IMR-90 (cell line): Measurements from ENCODE around the gene IL24. TPM values are rescaled to one million over a fixed set of nuclear protein-coding genes. Genes with fewer than 3 reads are reported as not detected.

Source experiments
- ATAC-seq: fragments of 200-7000 bp; cut with Tn5 transposase; 2 replicates; pipeline ENCODE4 v1.9.1; 2020; ENCODE audit warnings: low read depth, mild to moderate bottlenecking, moderate library complexity
- BruUV-seq: library from RNA; stranded (reverse); fragments of 400-500 nt; replicated peaks from 2 replicates; lab custom pipeline; 2021; lab: Mats Ljungman, UMichigan
- CTCF ChIA-PET: fragments of 300-600 bp; formaldehyde crosslinking; extraction: SDS; loops from one replicate; lab custom pipeline; 2021; ENCODE audit warnings: antibody characterized with exemption; lab: Yijun Ruan, JAX
- POLR2A ChIA-PET: fragments of 300-600 bp; sonication (Branson Sonifier 250); formaldehyde crosslinking; loops from one replicate; lab custom pipeline; 2022; ENCODE audit warnings: antibody characterized with exemption; ENCODE audit not compliant: unreplicated experiment; lab: Charles Lee
- DNase-seq: peaks from one replicate; pipeline ENCODE4 v3.0.0; 2013
- H2AFZ ChIP-seq: replicated peaks from 2 replicates; pipeline ENCODE3; 2013; ENCODE audit warnings: low read length, mild to moderate bottlenecking; ENCODE audit not compliant: poor library complexity
- H2AK5ac ChIP-seq: 2 replicates; pipeline ENCODE4 v1.6.1; 2013; ENCODE audit warnings: low read depth, low read length, inconsistent platforms
- H2AK9ac ChIP-seq: replicated peaks from 2 replicates; pipeline ENCODE3; 2013; ENCODE audit warnings: mild to moderate bottlenecking, low read depth, low read length, moderate library complexity; ENCODE audit not compliant: poor library complexity
- H2BK120ac ChIP-seq: 2 replicates; pipeline ENCODE4 v1.6.1; 2013; ENCODE audit warnings: low read depth, low read length, inconsistent platforms
- H2BK15ac ChIP-seq: 3 replicates; pipeline ENCODE4 v1.6.1; 2013; ENCODE audit warnings: low read depth, low read length, inconsistent platforms
- H2BK20ac ChIP-seq: 2 replicates; pipeline ENCODE4 v1.6.1; 2013; ENCODE audit warnings: low read depth, mild to moderate bottlenecking, inconsistent platforms, low read length, moderate library complexity
- H2BK5ac ChIP-seq: 2 replicates; pipeline ENCODE4 v1.6.1; 2013; ENCODE audit warnings: mild to moderate bottlenecking, low read depth, low read length, inconsistent platforms; ENCODE audit not compliant: poor library complexity, severe bottlenecking
- H3K14ac ChIP-seq: replicated peaks from 2 replicates; pipeline ENCODE4 v1.6.1; 2013; ENCODE audit warnings: low read depth, low read length, inconsistent platforms
- H3K18ac ChIP-seq: 2 replicates; pipeline ENCODE4 v1.6.1; 2013; ENCODE audit warnings: low read depth, low read length, control low read depth
- H3K23ac ChIP-seq: 2 replicates; pipeline ENCODE4 v1.6.1; 2013; ENCODE audit warnings: low read depth, low read length, inconsistent platforms
- H3K27ac ChIP-seq: 2 replicates; pipeline ENCODE4 v1.5.1; 2013; ENCODE audit warnings: mild to moderate bottlenecking, control low read depth, low read length; ENCODE audit not compliant: insufficient read depth
- H3K27me3 ChIP-seq: 2 replicates; pipeline ENCODE4 v1.6.1; 2013; ENCODE audit warnings: low read length; ENCODE audit not compliant: control insufficient read depth, insufficient read depth
- H3K36me3 ChIP-seq: 2 replicates; pipeline ENCODE4 v1.6.1; 2013; ENCODE audit warnings: low read length, mixed read lengths; ENCODE audit not compliant: control insufficient read depth, insufficient read depth
- H3K4ac ChIP-seq: 2 replicates; pipeline ENCODE4 v1.6.1; 2013; ENCODE audit warnings: low read depth, low read length, inconsistent platforms
- H3K4me1 ChIP-seq: 2 replicates; pipeline ENCODE4 v1.6.1; 2013; ENCODE audit warnings: low read length, mixed read lengths; ENCODE audit not compliant: control insufficient read depth, insufficient read depth
- H3K4me2 ChIP-seq: 2 replicates; pipeline ENCODE4 v1.6.1; 2013; ENCODE audit warnings: low read depth, mild to moderate bottlenecking, control low read depth, low read length, moderate library complexity
- H3K4me3 ChIP-seq: 2 replicates; pipeline ENCODE4 v1.5.1; 2013; ENCODE audit warnings: low read depth, mild to moderate bottlenecking, control low read depth, low read length, moderate library complexity; ENCODE audit not compliant: insufficient read depth
- H3K56ac ChIP-seq: 2 replicates; pipeline ENCODE4 v1.6.1; 2013; ENCODE audit warnings: low read length, inconsistent platforms; ENCODE audit not compliant: insufficient read depth; ENCODE audit errors: extremely low read depth
- H3K79me1 ChIP-seq, 2 experiments: 2 replicates each; pipeline ENCODE4 v1.6.1; 2013; ENCODE audit warnings: low read length in 2 of 2, inconsistent platforms in 1 of 2, low read depth in 1 of 2
- H3K9ac ChIP-seq: 2 replicates; pipeline ENCODE4 v1.6.1; 2013; ENCODE audit warnings: low read depth, low read length, control low read depth
- H3K9me1 ChIP-seq: 2 replicates; pipeline ENCODE4 v1.6.1; 2013; ENCODE audit warnings: low read length, inconsistent platforms; ENCODE audit not compliant: insufficient read depth
- H3K9me3 ChIP-seq: 2 replicates; pipeline ENCODE4 v1.6.1; 2013; ENCODE audit warnings: low read length; ENCODE audit not compliant: control insufficient read depth, insufficient read depth
- H4K20me1 ChIP-seq: 2 replicates; pipeline ENCODE4 v1.6.1; 2013; ENCODE audit warnings: low read length, inconsistent platforms; ENCODE audit not compliant: insufficient read depth
- H4K5ac ChIP-seq: 2 replicates; pipeline ENCODE4 v1.6.1; 2013; ENCODE audit warnings: mild to moderate bottlenecking, low read depth, low read length, control low read depth
- H4K8ac ChIP-seq, 2 experiments: 2 replicates each; pipeline ENCODE4 v1.6.1; 2013; ENCODE audit warnings: low read depth in 2 of 2, low read length in 2 of 2, control low read depth in 1 of 2, inconsistent platforms in 1 of 2
- H4K91ac ChIP-seq: 2 replicates; pipeline ENCODE4 v1.6.1; 2013; ENCODE audit warnings: low read depth, low read length, inconsistent platforms; ENCODE audit not compliant: insufficient read depth
- MXI1 ChIP-seq: IDR thresholded peaks from 2 replicates; pipeline ENCODE4 v1.6.1; 2012; ENCODE audit warnings: low read depth, mild to moderate bottlenecking, low read length, moderate library complexity, borderline replicate concordance
- RFX5 ChIP-seq: IDR thresholded peaks from 2 replicates; pipeline ENCODE4 v1.8.0; 2012; ENCODE audit warnings: low read depth, mild to moderate bottlenecking, low read length, moderate library complexity
- SMC3 ChIP-seq: fragments of 150-350 bp; IDR thresholded peaks from 2 replicates; pipeline ENCODE4 v1.6.1; 2016; ENCODE audit warnings: low read depth, mild to moderate bottlenecking, antibody characterized with exemption, low read length, moderate library complexity
- WGBS, 2 experiments: methylation state at CpG; one replicate each; pipeline versions ENCODE4 v1.1.5 to v1.1.7; 2013; ENCODE audit warnings: missing lambda C conversion rate in 2 of 2; ENCODE audit not compliant: insufficient read length in 1 of 2; ENCODE audit errors: extremely low coverage in 2 of 2; 5-methylcytosine and 5-hydroxymethylcytosine counted together
- dilution Hi-C: fragments of 300-500 bp; cut with HindIII; formaldehyde crosslinking; loops from one replicate; pipeline ENCODE4 v1.14.3; 2018; ENCODE audit warnings: low sequenced_read_pairs; ENCODE audit not compliant: unreplicated experiment
- in situ Hi-C: fragments of 300-500 bp; cut with MboI; formaldehyde crosslinking; loops from 3 replicates; pipeline ENCODE4 v1.14.3; 2019; ENCODE audit warnings: low sequenced_read_pairs, inconsistent platforms, mixed read lengths
- intact Hi-C: fragments of 100-400 bp; cut with micrococcal nuclease; formaldehyde crosslinking; loops from 2 replicates; pipeline ENCODE4 v1.10.0; 2022
- polyA plus RNA-seq, 3 experiments: library from polyadenylated mRNA; depleted of rRNA; stranded (reverse); fragments of >200 nt; gene quantifications; 2 replicates each; pipeline ENCODE4 v1.2.3, GENCODE V29; 2012; ENCODE audit warnings: low replicate concordance in 1 of 3
- total RNA-seq: library from RNA; depleted of rRNA; stranded (reverse); fragments of >200 nt; gene quantifications from 2 replicates; pipeline ENCODE4 v1.2.3, GENCODE V29; 2012

Gene IL24
- total and polyA plus RNA-seq, 2 of the 4 experiments (the other 2 are of a cell fraction) = 0.12 to 0.18 TPM

DNA sequence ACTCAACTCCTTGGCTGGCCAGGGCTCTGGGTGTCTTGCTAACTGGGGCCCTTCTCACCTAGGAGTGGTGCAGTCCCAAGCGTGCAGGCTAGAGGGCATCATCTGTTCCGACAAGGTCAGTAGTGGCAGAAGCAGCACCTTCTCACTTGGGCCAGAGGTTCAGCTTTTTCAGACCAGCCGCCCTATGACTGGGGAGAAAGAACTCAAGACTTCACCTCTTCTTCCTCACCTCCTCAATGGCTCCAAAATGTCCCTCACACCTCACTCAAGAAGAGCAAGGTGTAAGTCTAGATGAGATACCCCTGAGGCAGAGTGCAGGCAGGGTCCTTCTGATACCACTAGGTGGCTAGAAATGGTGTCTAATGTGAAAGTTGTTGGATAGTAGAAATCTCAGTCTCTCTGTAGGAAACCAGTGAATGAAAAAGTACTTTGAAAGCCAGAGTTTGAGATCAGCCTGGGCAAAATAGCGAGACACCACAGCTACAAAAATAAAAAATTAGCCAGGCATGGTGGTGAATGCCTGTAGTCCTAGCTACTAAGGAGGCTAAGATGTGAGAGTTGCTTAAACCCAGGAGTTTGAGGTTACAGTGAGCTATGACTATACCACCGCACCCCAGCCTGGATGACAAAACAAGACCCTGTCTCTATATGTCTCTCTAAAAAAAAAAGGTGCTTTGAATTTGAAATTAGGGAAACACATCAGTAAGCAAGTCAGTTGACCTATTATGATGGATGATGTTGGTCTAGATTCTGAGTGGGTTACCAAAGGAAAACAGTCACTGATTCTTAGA, 40.4 kb upstream of the IL24 start:
- BruUV-seq = no TSS peak
- Histone ChIP-seq H2BK5ac (no peak overlapping the region), H2AK5ac (no peak overlapping the region), H4K5ac (no peak overlapping the region), H2BK20ac (no peak overlapping the region), H3K9me3 (no peaks in the 10 kb centered on the region), H3K23ac (no peak overlapping the region), H2AK9ac (no peak overlapping the region), H3K18ac (no peak overlapping the region), H3K9me1 (0 out of 2 replicates have a peak, but pooled peaks cover 4% of the 10 kb centered on the region), H3K4ac (no peak overlapping the region), H3K4me1 (peaks cover 2% of the 10 kb centered on the region; the same call in 1 of the 2 replicates), H3K27me3 (peaks cover 12% of the 10 kb centered on the region), H3K27ac (no peak overlapping the region), H3K36me3 (no peaks in the 10 kb centered on the region), H3K14ac (no peak overlapping the region), H3K9ac (no peak overlapping the region), H3K4me2 (no peak overlapping the region), H3K79me1 (no peaks in the 10 kb centered on the region), H2BK15ac (no peak overlapping the region), H2BK120ac (no peak overlapping the region), H4K91ac (no peak overlapping the region), H4K20me1 (no peaks in the 10 kb centered on the region), H3K4me3 (no peak overlapping the region), H2AFZ (peak overlapping the region; percentile 10), H3K56ac (no peak overlapping the region), H4K8ac (no peak overlapping the region)
- dilution Hi-C loops = no loop called here
- DNase-seq = no peak
- no peak for ATAC-seq
- in situ Hi-C loops = no loop called here
- CTCF ChIA-PET = interaction anchor here (0.9 kb wide), 1 partner anchor 29 kb away, joined by 3 read pairs; no protein-coding TSS in a partner anchor
- TF ChIP-seq RFX5 (no peak), MXI1 (no peak), SMC3 (0 out of 2 replicates have a peak, but pooled peaks have one; percentile 11)
- POLR2A ChIA-PET = interaction anchor here (0.6 kb wide), 1 partner anchor 111 kb away, joined by 9 read pairs; no protein-coding TSS in a partner anchor
- no CpG with 5 or more reads among the region's 5 CpGs for WGBS, 2 experiments
- intact Hi-C loops = no loop called here
